GM12872 (cell line): ENCODE results near the gene ASB13.

Experiments used
- CTCF ChIP-seq: IDR thresholded peaks from 3 replicates; pipeline ENCODE4 v1.5.1; 2011; ENCODE audit warnings: low read depth, mild to moderate bottlenecking, low read length, moderate library complexity; ENCODE audit not compliant: insufficient read depth

The ASB13 gene

GRCh38 chr10:5599613-5600520 is 66.5 kb downstream of the ASB13 start:
- TF ChIP-seq CTCF = no peak

GRCh38 chr10:5598085-5598690 is 68.2 kb downstream of the ASB13 start:
- no peak for TF ChIP-seq CTCF

- no peak for TF ChIP-seq CTCF
Observed at GRCh38 chr10:5596611-5597341, 69.6 kb downstream of the ASB13 start.

GRCh38 chr10:5595994-5596471 is 70.4 kb downstream of the ASB13 start:
- no peak for TF ChIP-seq CTCF

GRCh38 chr10:5595591-5595990 is 70.8 kb downstream of the ASB13 start:
- TF ChIP-seq CTCF = no peak

- TF ChIP-seq CTCF = no peak
Observed at GRCh38 chr10:5595095-5595494, 71.3 kb downstream of the ASB13 start.
